GM03348 (cell line): ENCODE measurements around the gene MRPL37.
"Not testable (repeated sequence)": the region's sequence is repeated elsewhere in the genome, so short reads cannot be mapped to it uniquely, and the experiment has no call there.

Source experiments
- DNase-seq: peaks from one replicate; pipeline ENCODE4 v3.0.0; 2012; ENCODE audit warnings: low spot score

Gene MRPL37

GRCh38 chr1:54220004-54220811 is 20.2 kb downstream of the MRPL37 start:
- peak; percentile 68 for DNase-seq

DNA sequence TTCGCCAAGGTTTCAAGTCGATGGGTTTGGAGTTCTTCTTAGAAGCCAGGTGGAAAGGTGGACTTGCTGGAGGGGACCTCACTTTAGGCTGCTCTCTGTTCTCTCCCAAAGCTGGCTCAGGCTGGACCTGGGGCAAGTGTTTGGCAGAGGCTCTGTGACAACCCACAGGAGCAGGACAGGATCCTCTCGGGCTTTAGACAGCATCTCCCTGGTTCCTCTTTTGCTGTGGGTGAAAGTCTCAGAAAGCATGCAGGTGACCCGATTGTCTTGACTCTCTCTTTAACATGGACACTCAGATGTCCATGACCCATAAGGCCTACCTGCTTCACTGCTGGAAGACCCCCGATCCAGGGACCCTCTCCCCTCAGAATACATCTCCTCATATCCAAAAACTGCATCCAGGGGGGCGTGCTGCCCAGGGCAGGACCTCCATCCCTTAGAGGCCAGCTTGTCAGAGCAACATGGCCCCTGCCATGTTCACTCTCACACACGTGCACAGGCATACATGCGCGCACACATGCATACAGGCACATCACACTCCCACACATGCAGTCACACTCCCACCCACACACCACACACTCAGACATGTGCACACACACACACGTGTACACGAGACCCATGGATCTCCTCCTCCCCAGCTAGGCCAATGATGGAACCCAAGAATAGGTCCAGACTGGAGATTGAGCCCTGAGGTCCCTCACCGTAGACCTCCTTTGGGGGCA is 21.3 kb downstream of the MRPL37 start:
- DNase-seq = no peak

DNA sequence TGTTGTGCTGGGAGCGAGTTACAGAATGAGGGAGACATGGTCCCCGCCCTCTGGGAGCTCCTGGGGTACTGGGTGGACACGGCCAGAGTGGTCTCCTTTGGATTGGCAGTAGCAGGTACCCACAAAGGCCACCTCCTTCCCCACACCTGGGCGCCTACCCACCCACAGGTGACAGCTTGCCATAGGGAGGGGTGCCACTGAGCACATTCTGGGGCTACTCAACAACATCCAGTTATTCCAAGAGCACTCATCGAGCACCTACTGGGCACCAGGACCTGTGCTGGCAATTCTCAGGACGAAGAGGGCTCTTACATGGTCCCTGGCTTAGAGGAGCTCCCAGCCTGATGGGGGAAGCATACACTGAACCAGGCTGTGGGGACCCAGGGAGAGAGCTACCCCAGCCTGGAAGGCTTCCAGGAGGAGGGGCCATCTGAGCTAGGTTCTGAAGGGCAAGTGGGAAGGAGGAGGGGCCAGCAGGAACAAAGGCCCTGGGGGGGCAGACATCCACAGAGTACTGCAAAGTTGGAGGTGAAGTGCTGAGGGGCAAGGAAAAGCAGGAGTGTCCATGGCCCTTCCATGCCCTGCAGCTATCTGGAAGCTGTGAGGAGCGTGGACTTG is 22.0 kb downstream of the MRPL37 start:
- no peak for DNase-seq

GRCh38 chr1:54222711-54223110 is 22.7 kb downstream of the MRPL37 start:
- no peak for DNase-seq

GRCh38 chr1:54223441-54224202 is 23.7 kb downstream of the MRPL37 start:
- no peak for DNase-seq

- DNase-seq = no peak
Observed at GRCh38 chr1:54224233-54224632, 24.3 kb downstream of the MRPL37 start.

DNA sequence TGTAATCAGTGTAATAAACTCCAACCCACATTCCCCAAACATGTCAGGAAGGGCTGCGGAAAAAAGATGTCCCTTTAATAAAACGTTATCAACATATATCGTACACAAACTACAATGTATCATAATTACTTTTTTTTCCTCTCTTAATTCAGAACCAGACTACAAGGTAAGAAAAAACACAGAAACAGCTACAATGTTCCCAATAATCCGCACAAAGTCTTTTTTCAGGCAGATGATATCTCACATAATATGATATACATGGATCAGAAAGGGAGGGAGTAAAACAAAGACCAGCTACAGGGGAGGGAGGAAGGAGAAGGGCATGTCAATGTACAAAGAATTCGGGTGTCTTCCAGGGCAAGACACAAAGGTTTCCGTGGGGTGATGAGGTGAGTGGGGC is 25.4 kb downstream of the MRPL37 start:
- DNase-seq = no peak

- no peak for DNase-seq
Observed at GRCh38 chr1:54225986-54226559, 26.1 kb downstream of the MRPL37 start.

DNA sequence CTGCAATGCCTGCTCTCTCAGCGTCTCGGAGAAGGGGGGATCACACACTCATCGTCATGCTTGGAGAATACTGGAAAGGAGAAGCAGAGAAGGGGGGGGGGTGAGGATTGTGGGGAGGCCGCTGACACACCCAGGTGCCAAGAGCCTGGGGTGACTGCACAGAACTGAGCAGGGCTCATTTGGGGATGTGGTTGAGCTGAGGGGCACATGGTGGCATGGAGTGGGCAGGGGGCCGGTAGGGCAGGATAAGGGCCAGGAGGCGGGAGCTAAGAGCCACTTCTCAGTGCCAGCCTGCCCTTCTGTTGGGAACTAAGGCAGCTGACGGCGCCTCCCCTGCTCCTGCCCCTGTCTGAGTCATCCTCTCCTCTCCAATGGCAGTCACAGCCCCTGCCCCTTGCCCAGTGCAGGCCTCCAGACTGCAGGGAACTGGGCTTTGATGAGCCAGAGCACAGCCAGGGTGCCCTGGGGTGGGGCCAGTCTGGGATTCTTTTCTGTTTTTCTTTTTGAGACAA is 27.2 kb downstream of the MRPL37 start:
- peak; percentile 77 for DNase-seq

DNA sequence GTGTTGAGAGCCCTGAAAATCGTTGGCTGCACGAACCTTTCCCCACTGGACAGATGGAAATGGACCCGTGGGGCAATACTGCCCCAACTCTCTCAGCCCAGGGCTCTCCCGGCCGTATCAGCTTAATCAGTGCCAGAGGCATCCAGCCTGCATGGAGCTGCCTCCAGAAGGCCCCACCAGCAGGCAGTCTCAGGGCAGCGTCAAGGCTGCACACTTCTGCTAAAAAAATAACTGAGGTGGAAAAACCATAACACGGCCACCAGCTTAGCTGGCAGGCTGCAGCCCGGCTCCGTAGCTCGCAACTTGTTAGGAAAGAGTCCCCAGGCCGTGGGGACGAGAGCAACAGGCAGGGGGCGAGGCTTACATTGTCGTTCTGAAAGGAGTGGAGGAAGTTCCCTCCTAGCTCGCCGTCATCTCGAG is 27.9 kb downstream of the MRPL37 start:
- DNase-seq = no peak

GRCh38 chr1:54228638-54229079 is 28.7 kb downstream of the MRPL37 start:
- no peak for DNase-seq

- DNase-seq = peak; percentile 67
Observed at GRCh38 chr1:54229281-54229891, 29.4 kb downstream of the MRPL37 start.

GRCh38 chr1:54230507-54231339 is 30.8 kb downstream of the MRPL37 start:
- DNase-seq = no peak

- not testable (repeated sequence) for DNase-seq
Observed at GRCh38 chr1:54233196-54233595, 33.2 kb downstream of the MRPL37 start.

DNA sequence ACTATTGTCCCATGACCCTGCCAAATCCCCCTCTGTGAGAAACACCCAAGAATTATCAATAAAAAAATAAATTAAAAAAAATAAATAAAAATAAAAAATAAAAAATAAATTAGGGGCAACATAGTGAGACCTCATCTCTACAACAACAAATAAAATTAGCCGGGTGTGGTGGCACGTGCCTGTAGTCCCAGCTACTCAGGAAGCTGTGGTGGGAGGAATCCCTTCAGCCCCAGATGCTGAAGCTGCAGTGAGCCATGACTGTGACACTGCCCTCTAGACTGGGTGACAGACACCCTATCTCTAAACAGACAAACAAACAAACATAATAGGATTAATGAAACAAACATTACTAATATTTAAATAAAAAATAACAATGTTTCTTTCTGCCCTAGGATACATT is 34.3 kb downstream of the MRPL37 start:
- DNase-seq = no peak

DNA sequence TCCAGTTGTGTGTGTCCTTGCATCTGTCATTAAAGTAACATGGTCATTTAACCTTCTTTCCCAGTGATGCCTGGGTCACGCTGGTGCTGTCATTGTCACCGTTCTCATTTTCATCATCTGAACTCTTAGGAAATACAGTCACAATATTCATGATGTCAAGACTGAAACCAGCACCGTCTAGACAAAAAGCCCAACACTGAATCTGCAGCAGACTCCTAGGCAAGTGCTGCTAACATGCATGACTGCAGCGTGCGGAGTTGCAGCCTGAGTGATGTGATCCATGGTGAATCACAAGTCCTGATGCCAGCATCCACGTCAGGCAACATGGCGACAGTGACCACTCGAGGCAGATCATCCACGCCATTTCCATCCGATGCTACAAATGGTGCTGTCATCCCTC is 37.6 kb downstream of the MRPL37 start:
- no peak for DNase-seq

DNA sequence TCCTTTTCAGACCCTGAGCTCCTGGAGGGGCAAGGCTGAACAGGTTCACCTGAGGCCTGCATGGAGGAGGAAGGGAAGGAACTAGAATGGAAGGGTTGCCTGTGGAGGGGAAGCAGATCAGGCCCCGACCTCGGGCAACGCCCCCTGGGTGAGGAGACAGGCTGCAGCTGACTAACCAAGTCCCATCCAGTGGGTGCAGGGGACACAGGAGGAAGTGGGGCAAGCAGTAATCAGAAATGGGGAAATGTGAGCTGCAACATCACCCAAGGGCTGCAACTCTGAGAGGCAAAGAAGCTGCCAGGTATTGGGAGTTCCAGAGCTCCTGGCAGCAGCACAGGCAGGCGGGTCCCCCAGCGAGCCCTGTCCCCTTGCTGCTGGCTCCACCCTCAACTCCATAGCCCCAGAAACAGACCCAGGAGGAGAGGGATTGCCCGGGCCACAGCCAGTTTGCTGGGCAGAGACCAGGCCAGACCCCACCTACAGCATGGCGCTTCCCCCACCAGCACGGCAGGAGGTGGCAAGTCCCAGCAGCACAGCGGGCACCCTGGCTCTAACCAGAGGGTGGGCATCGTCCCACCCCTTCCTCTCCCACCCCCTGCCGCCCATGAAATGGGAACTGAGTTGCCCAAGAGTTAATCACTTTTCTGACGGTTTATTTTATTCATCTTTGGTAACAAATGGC is 38.5 kb downstream of the MRPL37 start:
- no peak for DNase-seq

DNA sequence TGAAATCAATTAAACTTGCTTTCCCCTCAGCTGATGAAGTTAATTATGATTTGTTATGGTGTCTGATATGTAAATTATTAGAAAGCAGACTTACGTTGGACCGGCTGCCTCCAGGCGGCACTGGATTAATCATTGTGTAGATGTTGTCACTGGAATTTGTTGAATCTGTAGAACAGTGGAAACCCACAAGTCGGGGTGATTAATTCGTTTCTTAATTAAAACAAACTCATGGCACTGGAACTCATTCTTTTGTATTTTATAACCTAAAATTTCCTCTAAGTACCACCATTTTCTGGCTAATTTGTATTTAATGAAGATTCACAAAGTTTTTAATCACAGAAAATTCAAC is 39.0 kb downstream of the MRPL37 start:
- no peak for DNase-seq

GRCh38 chr1:54239631-54240031 is 39.7 kb downstream of the MRPL37 start:
- DNase-seq = no peak
